AML-193 (cell line): Measurements from ENCODE around the gene VPS13A.
A peak's percentile ranks its signal among the peaks of the same experiment; 100 is the strongest.
"Not testable (repeated sequence)": the region's sequence is repeated elsewhere in the genome, so short reads cannot be mapped to it uniquely, and the experiment has no call there.

Experiments
- DNase-seq, 2 experiments: peaks; one replicate each; lab custom pipeline; 2025; lab: John Stamatoyannopoulos, UW

Gene VPS13A

GRCh38 chr9:77305622-77306400 lies 128.5 kb downstream of the VPS13A start:
- DNase-seq = no peak

- no peak for DNase-seq
Measured at GRCh38 chr9:77307166-77307565, 129.8 kb downstream of the VPS13A start.

DNA sequence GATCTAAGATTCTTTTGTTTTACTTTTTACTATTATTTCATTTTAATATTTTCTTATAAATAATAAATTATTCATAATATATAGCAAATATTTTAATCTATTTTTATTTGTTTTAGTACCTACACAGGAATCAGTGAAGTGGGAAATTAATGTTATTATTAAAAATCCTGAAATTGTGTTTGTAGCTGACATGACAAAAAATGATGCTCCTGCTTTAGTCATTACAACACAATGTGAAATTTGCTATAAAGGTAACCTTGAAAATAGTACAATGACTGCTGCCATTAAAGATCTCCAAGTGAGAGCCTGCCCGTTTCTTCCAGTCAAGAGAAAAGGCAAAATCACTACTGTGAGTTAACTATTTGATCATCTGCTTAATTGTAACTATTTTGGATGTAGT lies 138.7 kb downstream of the VPS13A start:
- DNase-seq = no peak

GRCh38 chr9:77325058-77325457 lies 147.7 kb downstream of the VPS13A start:
- DNase-seq = no peak

DNA sequence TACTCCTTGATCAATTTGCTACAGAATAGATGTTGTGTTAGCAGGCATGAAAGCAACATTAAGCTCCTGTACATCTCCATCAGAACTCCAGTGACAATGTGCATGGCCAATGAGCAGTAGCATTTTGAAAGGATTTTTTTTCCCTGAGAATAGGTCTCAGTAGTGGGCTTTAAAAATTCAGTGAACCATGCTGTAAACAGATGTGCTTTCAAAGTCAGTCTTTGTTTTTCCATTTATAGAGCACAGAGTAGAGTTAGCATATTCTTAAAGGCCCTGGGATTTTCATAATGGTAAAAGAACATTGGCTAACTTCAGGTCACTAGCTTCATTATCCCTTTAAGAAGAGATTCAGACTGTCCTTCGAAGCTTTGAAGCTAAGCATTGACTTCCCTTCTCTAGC lies 150.8 kb downstream of the VPS13A start:
- no peak for DNase-seq

- no peak for DNase-seq
Measured at GRCh38 chr9:77370064-77370463, 192.7 kb downstream of the VPS13A start.

- no peak for DNase-seq
Measured at GRCh38 chr9:77374266-77374665, 196.9 kb downstream of the VPS13A start.

DNA sequence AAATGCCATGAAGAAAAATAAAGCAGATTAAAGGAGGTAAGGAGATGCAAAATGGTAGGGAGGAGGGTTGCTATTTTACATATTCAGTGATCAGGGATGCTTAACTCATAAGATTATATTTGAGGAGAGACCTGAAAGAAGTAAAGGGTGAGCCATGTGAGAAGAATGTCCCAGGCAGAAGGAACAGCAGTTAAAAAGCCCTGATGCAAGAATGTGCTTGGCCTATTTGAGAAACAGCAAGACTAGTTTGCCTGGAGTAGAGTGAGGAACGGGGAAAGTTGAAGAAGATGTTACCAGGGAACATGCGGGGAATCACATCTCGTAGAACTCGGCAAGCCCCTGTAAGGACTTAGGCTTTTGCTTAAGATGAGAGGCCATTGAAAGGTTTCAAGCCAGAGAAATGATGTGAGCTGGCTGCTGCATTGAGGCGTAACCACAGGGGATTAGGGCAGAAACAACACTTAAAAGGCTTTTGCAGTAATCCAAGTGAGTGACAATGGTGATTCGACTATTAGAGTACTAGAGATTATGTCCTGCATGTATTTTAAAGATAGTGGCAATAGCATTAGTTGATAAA lies 198.7 kb downstream of the VPS13A start:
- no peak for DNase-seq

DNA sequence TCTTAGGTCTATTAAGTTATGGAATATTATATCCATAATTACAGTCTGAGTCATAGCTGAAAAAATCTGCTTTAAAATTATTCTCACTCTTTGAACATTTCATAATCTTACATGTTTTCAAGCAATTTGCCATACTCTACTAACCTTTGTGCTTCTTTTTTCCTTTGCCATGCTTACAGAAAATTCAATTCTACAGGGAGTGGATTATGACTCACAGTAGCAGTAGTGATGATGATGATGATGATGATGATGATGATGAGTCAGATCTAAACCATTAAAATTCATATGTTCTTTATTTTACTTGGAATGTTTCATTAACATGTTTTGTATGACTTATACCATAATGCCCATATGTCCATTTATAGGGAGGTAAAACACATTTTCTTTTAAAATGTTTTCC lies 207.1 kb downstream of the VPS13A start:
- no peak for DNase-seq

DNA sequence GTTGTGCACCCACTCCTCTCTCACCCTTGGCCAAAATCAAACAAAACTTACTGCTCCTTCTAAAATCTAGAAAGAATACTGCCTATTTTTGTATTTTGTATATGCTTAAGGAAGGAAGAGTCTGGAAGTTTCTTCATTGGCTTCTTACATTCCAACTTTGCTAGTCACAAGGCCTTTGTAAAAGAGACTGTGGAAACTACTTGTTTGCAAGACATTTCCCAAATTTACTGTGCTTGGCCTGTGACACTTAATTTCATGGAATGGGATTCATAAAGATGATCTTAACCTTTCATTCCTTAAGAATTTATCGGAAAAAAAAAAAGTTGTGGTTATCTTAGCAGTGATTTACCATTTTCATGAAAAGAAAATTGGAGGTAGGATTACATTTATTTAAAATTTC lies 208.9 kb downstream of the VPS13A start:
- no peak for DNase-seq

DNA sequence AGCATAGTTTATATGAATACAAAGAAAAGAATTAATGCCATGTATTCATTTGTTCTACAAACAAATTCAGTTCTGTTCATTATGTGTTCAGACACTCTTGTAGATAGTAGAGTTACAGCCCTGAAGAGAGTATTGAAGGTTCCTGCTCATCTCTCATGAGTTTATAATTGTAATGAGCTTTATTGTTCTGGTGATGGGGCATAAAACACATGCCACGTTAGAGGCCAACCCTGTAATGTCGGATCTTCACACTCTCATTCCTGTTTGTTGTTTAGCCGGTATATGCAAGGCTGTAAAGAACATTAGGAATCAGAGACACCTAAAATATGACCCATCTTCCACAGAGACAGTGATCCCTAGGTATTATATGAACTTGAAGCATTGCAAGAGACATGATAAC lies 214.5 kb downstream of the VPS13A start:
- no peak for DNase-seq

DNA sequence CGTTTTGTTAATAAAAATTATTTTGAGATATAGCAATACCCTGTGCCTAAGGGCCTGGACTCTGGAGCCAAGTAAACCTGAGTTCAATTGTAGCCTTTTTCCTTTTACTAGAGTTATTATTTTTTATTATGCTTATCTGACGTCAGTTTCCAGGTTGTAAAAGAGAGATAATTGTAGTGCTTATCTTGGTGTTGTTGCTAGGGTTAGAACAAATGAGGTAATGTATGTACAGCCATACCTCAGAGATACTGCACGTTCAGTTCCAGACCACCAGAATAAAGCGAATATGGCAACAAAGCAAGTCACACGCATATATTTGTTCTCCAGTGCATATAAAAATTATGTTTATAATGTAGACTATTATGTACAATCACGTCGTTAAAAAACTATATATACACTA lies 215.0 kb downstream of the VPS13A start:
- no peak for DNase-seq

DNA sequence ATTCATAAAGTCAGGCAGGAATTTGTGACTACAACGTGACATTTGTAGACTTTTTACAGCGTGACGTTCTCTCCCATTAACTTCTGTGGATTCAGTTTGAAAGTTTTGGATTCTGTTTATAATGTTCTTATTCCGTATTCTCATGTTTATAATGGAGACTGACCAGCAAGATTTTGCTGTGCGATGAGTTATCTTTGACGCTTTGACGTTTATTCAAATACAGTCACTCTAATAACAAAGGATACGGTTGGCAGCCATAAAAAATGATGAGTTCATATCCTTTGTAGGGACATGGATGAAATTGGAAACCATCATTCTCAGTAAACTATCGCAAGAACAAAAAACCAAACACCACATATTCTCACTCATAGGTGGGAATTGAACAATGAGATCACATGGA lies 221.2 kb downstream of the VPS13A start:
- not testable (repeated sequence) for DNase-seq

DNA sequence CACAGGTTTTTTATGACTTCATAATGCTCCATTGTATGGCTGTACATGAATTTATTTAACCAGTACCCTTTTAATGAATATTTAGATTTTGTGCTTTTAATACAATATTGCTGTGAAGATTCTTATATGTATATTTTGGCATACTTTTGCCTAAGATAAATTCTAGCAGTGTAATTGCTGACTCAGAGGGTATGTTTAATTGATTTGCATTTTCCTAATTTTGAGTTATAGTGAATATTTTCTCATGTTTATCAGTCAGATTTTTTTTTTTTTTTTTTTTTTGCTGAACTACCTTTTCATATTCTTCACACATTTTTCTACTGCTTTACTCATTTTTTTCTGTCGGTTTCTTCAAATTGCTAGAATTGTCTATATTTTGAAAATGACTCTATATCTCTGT lies 222.6 kb downstream of the VPS13A start:
- DNase-seq = no peak

- no peak for DNase-seq
Measured at GRCh38 chr9:77402286-77402685, 225.0 kb downstream of the VPS13A start.

DNA sequence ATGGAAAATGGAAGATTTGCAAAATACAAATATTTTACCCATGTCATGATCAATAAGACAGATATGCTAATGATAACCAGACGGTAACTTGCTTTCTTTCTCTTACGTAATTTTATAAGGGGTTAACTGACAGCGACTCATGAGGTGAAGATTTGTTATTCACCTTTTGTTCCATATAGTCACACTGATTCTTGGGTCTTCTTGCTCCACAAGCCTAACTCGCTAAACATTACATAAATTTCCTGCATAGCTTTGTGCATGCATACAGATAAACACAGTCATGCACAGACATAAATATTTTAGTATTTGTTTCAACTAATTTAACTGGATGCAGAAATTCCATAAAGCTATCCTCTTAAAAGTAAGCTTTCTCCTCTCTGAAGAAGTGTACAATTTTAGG lies 225.9 kb downstream of the VPS13A start:
- DNase-seq = no peak

DNA sequence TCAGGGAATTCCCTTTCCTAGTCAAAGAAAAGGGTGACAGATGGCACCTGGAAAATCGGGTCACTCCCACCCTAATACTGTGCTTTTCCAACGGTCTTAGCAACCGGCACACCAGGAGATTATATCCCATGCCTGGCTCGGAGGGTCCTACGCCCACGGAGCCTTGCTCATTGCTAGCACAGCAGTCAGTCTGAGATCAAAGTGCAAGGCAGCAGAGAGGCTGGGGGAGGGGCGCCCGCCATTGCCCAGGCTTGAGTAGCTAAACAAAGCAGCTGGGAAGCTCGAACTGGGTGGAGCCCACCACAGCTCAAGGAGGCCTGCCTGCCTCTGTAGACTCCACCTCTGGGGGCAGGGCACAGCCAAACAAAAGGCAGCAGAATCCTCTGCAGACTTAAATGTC lies 231.2 kb downstream of the VPS13A start:
- DNase-seq = not testable (repeated sequence)

DNA sequence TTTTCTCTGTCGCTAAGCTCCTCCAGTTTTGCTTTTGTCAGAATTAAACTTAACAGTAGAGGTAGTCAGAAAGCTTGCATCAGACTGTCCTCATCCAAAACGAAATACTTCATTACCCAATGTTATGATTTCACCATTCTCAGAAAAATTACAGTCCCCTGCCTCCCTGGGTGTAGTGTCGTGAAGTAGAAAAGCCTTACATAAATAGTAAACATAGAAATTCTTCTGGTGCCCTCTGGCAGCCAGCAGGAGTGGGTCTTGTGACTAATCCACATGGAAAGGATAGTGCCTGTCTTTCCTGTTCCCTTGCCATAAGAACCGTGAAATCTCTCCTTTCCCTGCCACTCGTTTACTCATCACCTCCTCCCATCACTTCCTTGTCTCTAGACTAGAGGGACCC lies 240.2 kb downstream of the VPS13A start:
- DNase-seq = peak; percentile 47 to 62

DNA sequence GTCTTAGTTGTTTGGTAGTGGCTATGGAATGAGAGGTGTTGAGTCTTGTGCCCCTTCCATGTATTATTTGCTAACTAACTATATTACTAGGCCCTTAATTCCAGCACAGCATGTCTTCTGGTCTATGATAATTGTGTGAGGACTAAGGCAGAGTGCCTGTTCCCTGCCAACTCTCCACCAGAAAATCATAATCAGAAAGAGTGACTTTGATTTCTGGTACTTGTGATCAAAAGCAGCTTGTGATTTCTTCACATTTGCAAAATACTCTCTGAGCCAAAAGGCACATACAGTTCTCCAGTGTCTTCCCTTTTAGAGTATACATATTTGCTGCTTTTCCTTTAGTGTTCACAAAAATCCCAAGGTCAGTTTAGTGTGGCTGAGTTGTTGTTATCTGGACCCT lies 240.9 kb downstream of the VPS13A start:
- DNase-seq = no peak

DNA sequence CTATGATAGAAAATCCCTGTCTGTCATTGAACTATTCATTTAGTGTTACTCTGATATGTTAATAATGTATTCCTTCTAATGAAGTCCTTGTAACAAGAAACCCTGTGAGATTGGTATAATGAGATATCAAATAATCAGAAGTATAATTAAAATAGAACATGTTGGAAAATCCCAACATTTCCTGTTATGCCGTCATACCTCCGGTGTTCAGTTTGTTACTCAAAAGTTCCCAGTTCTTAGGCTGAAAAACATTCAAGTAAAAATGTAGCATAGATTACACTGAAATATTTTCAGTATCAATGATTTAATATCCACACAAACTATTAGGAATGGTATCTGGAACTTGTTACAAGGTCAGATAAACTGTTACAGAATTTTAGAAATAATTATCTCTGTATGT lies 243.3 kb downstream of the VPS13A start:
- no peak for DNase-seq

GRCh38 chr9:77421506-77422265 lies 244.4 kb downstream of the VPS13A start:
- DNase-seq = no peak

DNA sequence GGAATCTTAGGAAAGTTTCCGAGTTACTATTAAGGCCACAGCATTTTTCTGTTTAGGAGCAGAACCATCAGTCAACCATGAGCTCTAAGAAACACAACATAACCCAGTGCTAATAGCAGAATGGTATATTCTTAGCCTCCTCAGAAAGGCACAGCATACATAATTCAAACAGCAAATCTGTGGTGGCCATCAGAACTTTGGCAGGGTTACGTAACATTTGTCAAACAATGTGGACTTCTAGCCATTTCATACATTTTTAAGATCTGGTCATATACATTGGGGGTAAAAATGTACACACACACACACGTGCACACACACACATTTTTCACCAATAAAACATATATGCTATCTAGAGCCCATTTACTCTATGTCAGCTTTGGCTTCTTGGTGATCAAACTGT lies 245.6 kb downstream of the VPS13A start:
- no peak for DNase-seq

GRCh38 chr9:77423841-77424240 lies 246.5 kb downstream of the VPS13A start:
- no peak for DNase-seq
